ENCODE measurements around the gene FETUB.

DNA sequence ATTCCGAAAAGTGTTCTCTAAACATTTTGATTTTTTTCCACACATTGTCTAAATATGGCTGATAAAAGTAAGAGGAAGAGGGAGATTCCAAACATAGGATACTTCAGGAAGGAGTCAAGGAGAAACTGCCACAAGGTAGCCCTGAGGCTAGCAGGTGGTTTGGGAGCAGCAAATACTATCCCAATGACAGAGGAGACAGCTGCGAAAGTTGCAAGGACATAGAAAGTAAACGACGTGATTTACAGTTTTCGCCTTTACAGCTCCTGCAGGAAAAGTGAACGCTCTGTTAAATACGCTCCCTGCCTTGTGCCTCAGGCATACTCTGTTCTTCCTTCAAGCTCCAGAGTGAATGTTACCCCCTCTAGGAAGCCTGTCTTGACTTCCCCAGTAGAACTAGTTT lies 3.7 kb upstream of the FETUB start:
- TF ChIP-seq, protein P1, sequence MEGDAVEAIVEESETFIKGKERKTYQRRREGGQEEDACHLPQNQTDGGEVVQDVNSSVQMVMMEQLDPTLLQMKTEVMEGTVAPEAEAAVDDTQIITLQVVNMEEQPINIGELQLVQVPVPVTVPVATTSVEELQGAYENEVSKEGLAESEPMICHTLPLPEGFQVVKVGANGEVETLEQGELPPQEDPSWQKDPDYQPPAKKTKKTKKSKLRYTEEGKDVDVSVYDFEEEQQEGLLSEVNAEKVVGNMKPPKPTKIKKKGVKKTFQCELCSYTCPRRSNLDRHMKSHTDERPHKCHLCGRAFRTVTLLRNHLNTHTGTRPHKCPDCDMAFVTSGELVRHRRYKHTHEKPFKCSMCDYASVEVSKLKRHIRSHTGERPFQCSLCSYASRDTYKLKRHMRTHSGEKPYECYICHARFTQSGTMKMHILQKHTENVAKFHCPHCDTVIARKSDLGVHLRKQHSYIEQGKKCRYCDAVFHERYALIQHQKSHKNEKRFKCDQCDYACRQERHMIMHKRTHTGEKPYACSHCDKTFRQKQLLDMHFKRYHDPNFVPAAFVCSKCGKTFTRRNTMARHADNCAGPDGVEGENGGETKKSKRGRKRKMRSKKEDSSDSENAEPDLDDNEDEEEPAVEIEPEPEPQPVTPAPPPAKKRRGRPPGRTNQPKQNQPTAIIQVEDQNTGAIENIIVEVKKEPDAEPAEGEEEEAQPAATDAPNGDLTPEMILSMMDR (IDR thresholded peaks at IDR 0.05), result no peak
- TF ChIP-seq POLR2A (IDR thresholded peaks at IDR 0.05), result no peak

All from testis (tissue), 2 donors.